ENCODE data around the gene FOXF1. TPM values are rescaled to one million over a fixed set of nuclear protein-coding genes. Genes with fewer than 3 reads are reported as not detected.

FOXF1 gene
- total RNA-seq, 2 donors from 2014 or later: 6.3 to 12.1 TPM

- no peak for TF ChIP-seq CTCF (IDR thresholded peaks at IDR 0.05)
- H3K4me1 ChIP-seq: no peaks in the 10 kb centered on the region
- H3K4me3 ChIP-seq: no peak overlapping the region
- H3K27ac ChIP-seq: no peak overlapping the region
- intact Hi-C loops (cut with DNase I): no loop called here
- H3K27me3 ChIP-seq: no peaks in the 10 kb centered on the region
- H3K9ac ChIP-seq (ENCODE audit: low read depth in 2 of 2, low read length in 2 of 2): no peak overlapping the region
- no peaks in the 10 kb centered on the region for H3K9me3 ChIP-seq
- DNase-seq: no peak
- H3K36me3 ChIP-seq: peaks cover 5% of the 10 kb centered on the region
Measured at GRCh38 chr16:86545954-86546637, 35.8 kb downstream of the FOXF1 start.

- Histone ChIP-seq H3K4me1 (no peaks in the 10 kb centered on the region), H3K4me3 (no peak overlapping the region), H3K27me3 (no peaks in the 10 kb centered on the region), H3K9ac (ENCODE audit: low read depth in 2 of 2, low read length in 2 of 2) (no peak overlapping the region), H3K27ac (no peak overlapping the region), H3K36me3 (peaks cover 5% of the 10 kb centered on the region), H3K9me3 (no peaks in the 10 kb centered on the region)
- no peak for TF ChIP-seq CTCF (IDR thresholded peaks at IDR 0.05)
- intact Hi-C loops (cut with DNase I): no loop called here
- DNase-seq: no peak
Measured at GRCh38 chr16:86546638-86547013, 36.3 kb downstream of the FOXF1 start.

GRCh38 chr16:86547286-86547685, 37.0 kb downstream of the FOXF1 start:
- Histone ChIP-seq H3K9ac (ENCODE audit: low read depth in 2 of 2, low read length in 2 of 2) (no peak overlapping the region), H3K27ac (no peak overlapping the region), H3K9me3 (no peaks in the 10 kb centered on the region), H3K36me3 (peaks cover 5% of the 10 kb centered on the region), H3K27me3 (no peaks in the 10 kb centered on the region), H3K4me1 (no peaks in the 10 kb centered on the region), H3K4me3 (no peak overlapping the region)
- intact Hi-C loops (cut with DNase I): no loop called here
- DNase-seq: no peak
- no peak for TF ChIP-seq CTCF (IDR thresholded peaks at IDR 0.05)

GRCh38 chr16:86549076-86549892, 39.0 kb downstream of the FOXF1 start:
- Histone ChIP-seq H3K9ac (ENCODE audit: low read depth in 2 of 2, low read length in 2 of 2) (no peak overlapping the region), H3K9me3 (no peaks in the 10 kb centered on the region), H3K36me3 (peaks cover 5% of the 10 kb centered on the region), H3K4me1 (no peaks in the 10 kb centered on the region), H3K4me3 (no peak overlapping the region), H3K27me3 (no peaks in the 10 kb centered on the region), H3K27ac (no peak overlapping the region)
- no peak for DNase-seq
- TF ChIP-seq CTCF (IDR thresholded peaks at IDR 0.05): no peak
- intact Hi-C loops (cut with DNase I): no loop called here

- H3K4me1 ChIP-seq: no peaks in the 10 kb centered on the region
- DNase-seq: no peak
- intact Hi-C loops (cut with DNase I): no loop called here
- H3K9me3 ChIP-seq: no peaks in the 10 kb centered on the region
- TF ChIP-seq CTCF (IDR thresholded peaks at IDR 0.05): no peak
- no peaks in the 10 kb centered on the region for H3K27me3 ChIP-seq
- H3K27ac ChIP-seq: no peak overlapping the region
- H3K36me3 ChIP-seq: peaks cover 5% of the 10 kb centered on the region
- no peak overlapping the region for H3K4me3 ChIP-seq
- no peak overlapping the region for H3K9ac ChIP-seq (ENCODE audit: low read depth in 2 of 2, low read length in 2 of 2)
Measured at GRCh38 chr16:86549893-86550190, 39.5 kb downstream of the FOXF1 start.
